Transverse colon (tissue), 4 donors: ENCODE measurements around the gene COL9A1. TPM values are rescaled to one million over a fixed set of nuclear protein-coding genes. Genes with fewer than 3 reads are reported as not detected.

Source experiments
- DNase-seq: peaks from one replicate; pipeline ENCODE4 v3.0.0-alpha.2; 2019
- H3K27ac ChIP-seq, 4 donors: fragments of 200-600 bp; sonication (generic); 2 replicates each; pipeline ENCODE4 v1.5.1; 2016 to 2018; ENCODE audit warnings: inconsistent platforms in 4 of 4
- H3K27me3 ChIP-seq: fragments of 200-600 bp; sonication (generic); 2 replicates; pipeline ENCODE4 v1.5.1; 2017; ENCODE audit warnings: inconsistent platforms
- H3K36me3 ChIP-seq, 4 donors: fragments of 200-600 bp; sonication (generic); 2 replicates each; pipeline ENCODE4 v1.5.1; 2017 to 2019; ENCODE audit warnings: inconsistent platforms in 4 of 4
- H3K4me1 ChIP-seq, 4 donors: fragments of 200-600 bp; sonication (generic); 2 replicates each; pipeline ENCODE4 v1.5.1; 2017 to 2020; ENCODE audit warnings: inconsistent platforms in 4 of 4
- H3K4me3 ChIP-seq, 4 donors: fragments of 200-600 bp; sonication (generic); 1 replicate in 1 of 4; 2 replicates in 3 of 4; pipeline versions ENCODE4 v1.5.1 to v1.6.1; 2017 to 2019; ENCODE audit warnings: inconsistent platforms in 4 of 4
- H3K9me3 ChIP-seq, 2 donors: fragments of 200-600 bp; sonication (generic); 2 replicates each; pipeline ENCODE4 v1.5.1; 2017 to 2019; ENCODE audit warnings: inconsistent platforms in 2 of 2
- CTCF ChIP-seq, 5 experiments: fragments of 200-600 bp in 3 of 5; fragments of 450-650 bp in 2 of 5; sonication (generic) in 3 of 5; IDR thresholded peaks; 1 replicate in 2 of 5; 2 replicates in 3 of 5; pipeline ENCODE4 v1.5.1; 2016 to 2017; ENCODE audit warnings: antibody characterized with exemption in 5 of 5, inconsistent platforms in 3 of 5, mild to moderate bottlenecking in 2 of 5, moderate library complexity in 1 of 5
- EP300 ChIP-seq: sonication (generic); formaldehyde crosslinking; IDR thresholded peaks from one replicate; pipeline ENCODE4 v1.6.1; 2017; ENCODE audit warnings: antibody characterized with exemption, low read depth
- POLR2A ChIP-seq: fragments of 450-650 bp; IDR thresholded peaks from one replicate; pipeline ENCODE4 v1.6.1; 2016; ENCODE audit warnings: antibody characterized with exemption, mild to moderate bottlenecking, moderate library complexity
- POLR2AphosphoS5 ChIP-seq, 3 donors: sonication (generic); formaldehyde crosslinking; IDR thresholded peaks; one replicate each; pipeline ENCODE4 v1.6.1; 2016; ENCODE audit warnings: antibody characterized with exemption in 3 of 3
- WGBS, 2 donors: methylation state at CpG; one replicate each; pipeline ENCODE4 v1.1.5; 2018; ENCODE audit warnings: low coverage in 1 of 2; 5-methylcytosine and 5-hydroxymethylcytosine counted together
- in situ Hi-C, 4 donors: fragments of 200-750 bp; cut with MboI; loops; one replicate each; pipeline versions ENCODE4 v1.15.0 to v1.15.1; 2017; ENCODE audit warnings: low sequenced_read_pairs in 3 of 4, low pct_ligation_motif_present in 1 of 4, low pct_unique_long_range_greater_than_20kb in 1 of 4
- intact Hi-C: fragments of 100-400 bp; cut with DNase I; formaldehyde crosslinking; loops from one replicate; pipeline ENCODE4 v1.15.1; 2023; ENCODE audit warnings: low total_unique reads
- total RNA-seq, 4 donors: library from RNA; depleted of rRNA; stranded (reverse); fragments of >200 nt; gene quantifications; one replicate each; pipeline ENCODE4 v1.1.0, GENCODE V29; 2016

The COL9A1 gene
- total RNA-seq, 4 donors from 2014 or later = 0.64 to 1.5 TPM; not detected in 2

GRCh38 chr6:70188202-70188601 is 114.7 kb downstream of the COL9A1 start:
- TF ChIP-seq CTCF (IDR thresholded peaks at IDR 0.05) (no peak), POLR2A (no peak)
- H3K4me1 ChIP-seq = no peaks in the 10 kb centered on the region
- H3K27me3 ChIP-seq = no peaks in the 10 kb centered on the region
- H3K36me3 ChIP-seq = no peaks in the 10 kb centered on the region
- WGBS, 2 donors = 65 to 79% methylated on average over 2 to 6 of the region's 6 CpGs
- H3K27ac ChIP-seq = no peak overlapping the region
- intact Hi-C loops (no loop called here), in situ Hi-C loops (no loop called here)
- no peaks in the 10 kb centered on the region for H3K9me3 ChIP-seq
- no peak for DNase-seq
- no peak overlapping the region for H3K4me3 ChIP-seq

GRCh38 chr6:70186461-70186860 is 116.4 kb downstream of the COL9A1 start:
- no peaks in the 10 kb centered on the region for H3K27me3 ChIP-seq
- intact Hi-C loops = no loop called here
- 68 to 92% methylated on average over 1 of the region's 1 CpG for WGBS, 2 donors

GRCh38 chr6:70184723-70185122 is 118.2 kb downstream of the COL9A1 start:
- 80 to 88% methylated on average over 3 of the region's 3 CpGs for WGBS, 2 donors
- DNase-seq = no peak
- H3K4me1 ChIP-seq = no peaks in the 10 kb centered on the region
- no peak overlapping the region for H3K27ac ChIP-seq
- H3K9me3 ChIP-seq = no peaks in the 10 kb centered on the region
- no peaks in the 10 kb centered on the region for H3K36me3 ChIP-seq
- H3K27me3 ChIP-seq = no peaks in the 10 kb centered on the region
- TF ChIP-seq POLR2A (no peak), EP300 (no peak), POLR2AphosphoS5 (IDR thresholded peaks at IDR 0.05) (no peak), CTCF (IDR thresholded peaks at IDR 0.05) (no peak)
- intact Hi-C loops = no loop called here
- in situ Hi-C loops = no loop called here
- no peak overlapping the region for H3K4me3 ChIP-seq

More at GRCh38 chr6:70186461-70186860, 116.4 kb downstream of the COL9A1 start:
- H3K4me3 ChIP-seq = no peak overlapping the region
- DNase-seq = no peak
- in situ Hi-C loops = no loop called here
- no peak overlapping the region for H3K27ac ChIP-seq
- TF ChIP-seq POLR2AphosphoS5 (IDR thresholded peaks at IDR 0.05) = no peak
- TF ChIP-seq CTCF (IDR thresholded peaks at IDR 0.05) = no peak
- no peak for TF ChIP-seq POLR2A
- no peak for TF ChIP-seq EP300
- no peaks in the 10 kb centered on the region for H3K4me1 ChIP-seq
- H3K36me3 ChIP-seq = no peaks in the 10 kb centered on the region
- no peaks in the 10 kb centered on the region for H3K9me3 ChIP-seq

- in situ Hi-C loops (no loop called here), intact Hi-C loops (no loop called here)
- no peak for DNase-seq
- H3K4me3 ChIP-seq = no peak overlapping the region
- no peaks in the 10 kb centered on the region for H3K36me3 ChIP-seq
- H3K9me3 ChIP-seq = no peaks in the 10 kb centered on the region
- TF ChIP-seq EP300 (no peak), CTCF (IDR thresholded peaks at IDR 0.05) (no peak), POLR2AphosphoS5 (IDR thresholded peaks at IDR 0.05) (no peak), POLR2A (no peak)
- no peaks in the 10 kb centered on the region for H3K4me1 ChIP-seq
- no peaks in the 10 kb centered on the region for H3K27me3 ChIP-seq
- WGBS, 2 donors = 57 to 66% methylated on average over 3 of the region's 3 CpGs
- no peak overlapping the region for H3K27ac ChIP-seq
These were observed 119.3 kb downstream of the COL9A1 start for GRCh38 chr6:70183538-70183937.
